Measurements from ENCODE around the gene TECPR2. TPM values are rescaled to one million over a fixed set of nuclear protein-coding genes. Genes with fewer than 3 reads are reported as not detected.

TECPR2 gene
- total RNA-seq, 4 donors from 2014 or later, result 28.7 to 54.8 (median 36.6) TPM

DNA sequence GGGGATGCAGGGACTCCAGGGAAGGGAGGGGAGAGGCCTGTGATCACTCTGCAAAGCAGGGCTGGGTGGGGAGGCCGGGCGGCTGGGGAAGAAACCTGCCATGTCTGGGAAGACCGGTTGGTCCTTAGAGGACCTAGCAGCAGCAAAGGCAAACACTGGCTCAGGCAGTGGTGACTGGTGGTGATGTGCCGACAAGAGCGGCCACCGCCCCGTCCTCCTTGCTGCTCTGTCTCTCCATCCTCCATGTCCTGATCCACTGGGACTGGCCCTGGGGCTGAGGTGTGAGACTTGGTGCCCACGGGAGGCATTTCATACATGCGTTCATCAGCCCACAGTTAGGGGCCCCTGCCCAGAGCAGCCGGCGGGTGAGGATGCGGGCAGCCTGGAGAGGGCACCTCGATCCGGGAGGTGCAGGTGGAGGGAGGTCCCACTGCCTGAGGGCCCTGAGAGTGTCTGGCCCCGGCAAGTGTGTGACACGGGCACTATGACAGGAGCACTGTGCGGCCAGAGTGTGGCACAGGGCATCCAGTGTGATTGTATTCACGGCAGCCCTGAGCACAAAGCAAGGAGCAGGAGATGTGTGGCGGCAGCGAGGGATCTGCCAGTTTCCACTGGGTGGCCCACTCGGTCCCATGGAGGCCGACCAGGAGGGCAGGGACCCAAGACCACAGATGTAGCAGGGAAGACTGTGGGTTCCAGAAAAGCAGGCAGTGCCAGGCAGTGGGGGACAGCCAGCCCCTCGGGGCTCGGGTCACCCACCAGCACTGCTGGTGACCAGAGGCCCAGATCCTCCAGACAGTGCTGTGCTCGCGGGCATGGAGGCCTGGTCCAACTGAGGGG lies 133.0 kb downstream of the TECPR2 start:
- 91% methylated on average over 20 of the region's 26 CpGs for WGBS
- Histone ChIP-seq H3K27ac (replicated peaks in 1 of 4) (no peak overlapping the region), H3K9me3 (no peaks in the 10 kb centered on the region), H3K4me3 (no peak overlapping the region), H3K36me3 (peaks cover 20 to 61% (median 40%) of the 10 kb centered on the region in 4 donors), H3K27me3 (no peaks in the 10 kb centered on the region), H3K4me1 (peaks cover 14 to 18% (median 15%) of the 10 kb centered on the region in 4 donors)
- DNase-seq (ENCODE audit: extremely low spot score), result no peak
- TF ChIP-seq, protein P1, sequence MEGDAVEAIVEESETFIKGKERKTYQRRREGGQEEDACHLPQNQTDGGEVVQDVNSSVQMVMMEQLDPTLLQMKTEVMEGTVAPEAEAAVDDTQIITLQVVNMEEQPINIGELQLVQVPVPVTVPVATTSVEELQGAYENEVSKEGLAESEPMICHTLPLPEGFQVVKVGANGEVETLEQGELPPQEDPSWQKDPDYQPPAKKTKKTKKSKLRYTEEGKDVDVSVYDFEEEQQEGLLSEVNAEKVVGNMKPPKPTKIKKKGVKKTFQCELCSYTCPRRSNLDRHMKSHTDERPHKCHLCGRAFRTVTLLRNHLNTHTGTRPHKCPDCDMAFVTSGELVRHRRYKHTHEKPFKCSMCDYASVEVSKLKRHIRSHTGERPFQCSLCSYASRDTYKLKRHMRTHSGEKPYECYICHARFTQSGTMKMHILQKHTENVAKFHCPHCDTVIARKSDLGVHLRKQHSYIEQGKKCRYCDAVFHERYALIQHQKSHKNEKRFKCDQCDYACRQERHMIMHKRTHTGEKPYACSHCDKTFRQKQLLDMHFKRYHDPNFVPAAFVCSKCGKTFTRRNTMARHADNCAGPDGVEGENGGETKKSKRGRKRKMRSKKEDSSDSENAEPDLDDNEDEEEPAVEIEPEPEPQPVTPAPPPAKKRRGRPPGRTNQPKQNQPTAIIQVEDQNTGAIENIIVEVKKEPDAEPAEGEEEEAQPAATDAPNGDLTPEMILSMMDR (IDR thresholded peaks at IDR 0.05), result no peak
- no peak for TF ChIP-seq EP300 (IDR thresholded peaks at IDR 0.05)
- no peak for TF ChIP-seq POLR2AphosphoS5 (IDR thresholded peaks at IDR 0.05)
- TF ChIP-seq POLR2A (IDR thresholded peaks at IDR 0.05; ENCODE audit: low read depth), result no peak
- intact Hi-C loops (cut with DNase I), result no loop called here

DNA sequence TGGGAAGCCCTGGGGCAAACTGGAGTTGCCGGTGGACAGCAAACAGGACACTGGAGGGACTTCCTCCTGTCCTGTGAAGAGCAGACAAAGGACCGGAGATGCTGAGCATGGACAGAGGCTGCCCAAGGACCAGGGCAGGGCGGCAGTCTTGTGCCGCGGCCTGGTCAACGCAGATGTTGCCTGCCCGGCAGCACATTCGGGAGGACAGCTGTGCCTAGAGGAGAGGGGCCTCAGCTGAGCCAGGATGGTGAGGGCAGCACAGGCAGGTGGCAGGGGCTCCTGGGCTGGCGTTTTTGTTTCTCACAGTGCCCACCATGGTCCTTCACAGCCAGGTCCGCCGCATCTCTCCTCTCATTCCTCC lies 133.6 kb downstream of the TECPR2 start:
- no peak overlapping the region for H3K27ac ChIP-seq (replicated peaks in 1 of 4)
- peaks cover 20 to 67% (median 41%) of the 10 kb centered on the region in 4 donors for H3K36me3 ChIP-seq
- no peak for DNase-seq (ENCODE audit: extremely low spot score)
- intact Hi-C loops (cut with DNase I), result no loop called here
- no peaks in the 10 kb centered on the region for H3K9me3 ChIP-seq
- no peaks in the 10 kb centered on the region for H3K27me3 ChIP-seq
- no peak for TF ChIP-seq EP300 (IDR thresholded peaks at IDR 0.05)
- no peak for TF ChIP-seq POLR2A (IDR thresholded peaks at IDR 0.05; ENCODE audit: low read depth)
- no peak for TF ChIP-seq POLR2AphosphoS5 (IDR thresholded peaks at IDR 0.05)
- TF ChIP-seq, protein P1 (IDR thresholded peaks at IDR 0.05), result no peak
- WGBS, result 96% methylated on average over 11 of the region's 11 CpGs
- peaks cover 17 to 22% (median 21%) of the 10 kb centered on the region in 4 donors for H3K4me1 ChIP-seq
- H3K4me3 ChIP-seq, result no peak overlapping the region

DNA sequence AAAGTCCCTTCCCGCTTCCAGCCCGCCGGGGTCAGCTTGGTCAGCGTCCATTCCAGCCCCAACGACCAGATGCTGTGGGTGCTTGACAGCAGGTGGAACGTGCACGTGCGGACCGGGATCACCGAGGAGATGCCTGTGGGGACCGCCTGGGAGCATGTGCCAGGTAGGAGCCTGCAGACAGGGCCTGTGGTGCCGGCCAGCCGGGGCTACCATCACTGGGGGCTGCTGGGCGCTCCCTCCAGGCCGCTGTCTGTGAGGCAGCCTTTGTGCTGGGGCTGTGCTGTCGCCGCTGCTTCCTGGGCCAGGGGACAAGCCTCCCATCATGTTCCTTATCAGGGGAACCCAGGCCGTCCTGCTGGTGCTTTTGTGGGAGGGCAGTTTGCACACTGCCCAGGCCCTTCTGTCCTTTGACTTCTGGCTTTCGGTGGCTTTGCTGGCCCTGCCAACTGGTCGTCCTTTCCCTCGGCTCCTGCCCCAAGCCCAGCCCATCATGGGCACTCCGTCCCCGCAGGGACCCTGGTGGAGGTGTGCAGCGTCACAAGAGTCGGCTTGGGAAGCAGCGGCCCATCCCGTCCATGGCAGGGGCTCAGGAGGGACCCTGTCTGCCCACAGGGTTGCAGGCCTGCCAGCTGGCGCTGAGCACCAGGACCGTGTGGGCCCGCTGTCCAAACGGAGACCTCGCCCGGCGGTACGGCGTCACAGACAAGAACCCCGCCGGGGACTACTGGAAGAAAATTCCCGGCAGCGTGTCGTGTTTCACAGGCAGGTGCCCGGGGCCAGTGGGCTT lies 134.4 kb downstream of the TECPR2 start:
- Histone ChIP-seq H3K4me3 (no peak overlapping the region), H3K4me1 (peaks cover 17 to 22% (median 21%) of the 10 kb centered on the region in 4 donors), H3K27me3 (no peaks in the 10 kb centered on the region), H3K27ac (replicated peaks in 1 of 4) (no peak overlapping the region), H3K9me3 (no peaks in the 10 kb centered on the region), H3K36me3 (peaks cover 20 to 67% (median 41%) of the 10 kb centered on the region in 4 donors)
- no peak for TF ChIP-seq POLR2A (IDR thresholded peaks at IDR 0.05; ENCODE audit: low read depth)
- TF ChIP-seq POLR2AphosphoS5 (IDR thresholded peaks at IDR 0.05), result no peak
- TF ChIP-seq EP300 (IDR thresholded peaks at IDR 0.05), result no peak
- TF ChIP-seq, protein P1 (IDR thresholded peaks at IDR 0.05), result no peak
- DNase-seq (ENCODE audit: extremely low spot score), result no peak
- 90% methylated on average over 28 of the region's 42 CpGs for WGBS
- intact Hi-C loops (cut with DNase I), result no loop called here

DNA sequence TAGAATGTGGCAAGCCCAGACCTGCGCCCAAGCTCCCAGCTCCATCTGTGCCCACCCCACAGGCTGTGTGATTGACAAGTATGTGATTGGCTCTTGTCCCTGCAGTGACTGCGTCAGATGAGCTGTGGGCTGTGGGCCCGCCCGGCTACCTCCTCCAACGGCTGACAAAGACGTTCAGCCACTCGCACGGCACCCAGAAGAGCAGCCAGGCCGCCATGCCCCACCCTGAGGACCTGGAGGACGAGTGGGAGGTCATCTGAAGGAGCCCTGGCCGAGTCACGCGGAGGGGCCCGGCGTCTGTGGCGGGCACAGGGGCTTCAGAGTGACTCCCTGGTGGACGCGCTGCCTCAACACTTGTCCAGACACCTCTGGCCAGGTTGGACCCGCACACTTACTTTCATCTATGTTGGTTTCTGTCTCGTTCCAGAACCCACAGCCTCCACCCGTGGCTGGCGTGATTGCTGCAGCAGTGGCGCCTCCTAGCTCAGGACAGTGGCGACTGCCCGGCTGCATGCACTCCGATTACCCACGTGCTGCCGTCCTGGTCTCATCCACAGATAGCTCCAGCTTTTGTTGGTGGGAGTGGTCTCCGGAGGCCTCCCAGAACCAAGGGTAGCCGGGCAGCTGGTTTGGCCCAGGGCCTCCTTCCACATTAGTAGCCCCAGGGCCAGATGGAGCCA lies 135.4 kb downstream of the TECPR2 start:
- Histone ChIP-seq H3K27me3 (no peaks in the 10 kb centered on the region), H3K36me3 (peaks cover 20 to 61% (median 37%) of the 10 kb centered on the region in 4 donors), H3K9me3 (no peaks in the 10 kb centered on the region), H3K4me1 (peaks cover 17 to 25% (median 21%) of the 10 kb centered on the region in 4 donors), H3K4me3 (no peak overlapping the region), H3K27ac (replicated peaks in 1 of 4) (peak overlapping the region in 1 of 4 donors; percentile 81)
- TF ChIP-seq, protein P1 (IDR thresholded peaks at IDR 0.05), result no peak
- no peak for TF ChIP-seq POLR2AphosphoS5 (IDR thresholded peaks at IDR 0.05)
- no peak for TF ChIP-seq EP300 (IDR thresholded peaks at IDR 0.05)
- no peak for TF ChIP-seq POLR2A (IDR thresholded peaks at IDR 0.05; ENCODE audit: low read depth)
- DNase-seq (ENCODE audit: extremely low spot score), result no peak
- intact Hi-C loops (cut with DNase I), result no loop called here
- WGBS, result 100% methylated on average over 2 of the region's 30 CpGs
